GM15510 (cell line): ENCODE data around the gene PFKFB4.

Source experiments
- POLR2A ChIP-seq: IDR thresholded peaks from 3 replicates; pipeline ENCODE4 v1.6.1; 2011; ENCODE audit warnings: borderline replicate concordance; ENCODE audit not compliant: insufficient read length; ENCODE audit errors: extremely low read depth

The PFKFB4 gene

DNA sequence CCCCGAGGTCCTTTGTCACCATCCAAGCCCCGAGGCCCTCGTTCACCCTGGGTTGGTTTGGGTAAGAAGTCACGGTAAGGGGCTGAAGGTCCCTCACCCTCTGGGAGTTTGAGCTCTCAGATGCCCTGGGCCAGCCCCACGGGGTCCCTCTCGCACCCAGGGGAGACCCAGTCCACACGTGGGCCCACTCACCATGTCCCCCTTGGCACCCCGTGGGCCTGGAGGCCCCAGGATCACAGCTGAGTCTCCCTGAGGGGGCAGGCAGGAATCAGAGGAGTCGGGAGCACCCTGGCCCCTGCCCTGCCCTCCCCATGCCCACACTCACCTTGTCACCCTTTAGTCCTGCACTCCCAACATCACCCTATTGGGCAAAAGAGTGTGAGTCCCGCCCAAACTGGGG lies 12.8 kb upstream of the PFKFB4 start:
- TF ChIP-seq POLR2A, result no peak

DNA sequence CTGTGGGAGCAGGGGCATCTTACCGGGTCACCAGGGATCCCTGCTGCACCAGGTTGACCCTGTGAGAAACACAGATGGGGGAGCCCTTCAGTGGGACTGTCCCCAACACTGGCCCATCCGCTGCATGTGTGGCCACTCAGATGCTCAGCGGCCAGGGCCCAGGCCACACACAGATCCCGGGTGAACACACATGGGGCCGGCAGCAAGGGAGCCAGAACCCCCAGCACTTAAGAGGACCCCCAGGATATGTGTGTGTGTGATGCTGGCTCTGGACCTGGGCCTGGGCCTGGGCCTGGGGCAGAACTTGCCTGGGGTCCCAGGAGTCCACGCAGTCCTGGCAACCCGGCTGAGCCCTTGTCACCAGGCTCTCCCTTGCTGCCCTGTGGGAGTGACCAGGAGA lies 11.9 kb upstream of the PFKFB4 start:
- no peak for TF ChIP-seq POLR2A

DNA sequence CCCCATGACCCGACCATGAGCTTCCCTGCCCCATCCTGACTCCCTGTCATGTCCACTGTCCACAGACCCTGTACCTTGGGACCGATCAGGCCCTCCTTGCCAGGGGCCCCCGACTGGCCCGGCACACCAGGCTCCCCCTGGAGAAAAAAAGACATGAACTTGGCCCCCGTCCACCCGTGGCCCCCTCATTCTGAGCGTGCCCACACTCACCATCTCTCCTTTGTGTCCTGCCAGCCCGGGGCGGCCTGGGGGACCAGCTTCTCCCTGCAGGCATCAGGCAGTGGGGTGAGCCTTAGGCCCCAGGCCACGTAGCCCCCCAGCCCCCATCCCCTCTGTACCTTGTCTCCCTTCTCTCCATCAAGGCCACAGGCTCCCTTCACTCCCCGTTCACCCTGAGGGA lies 10.9 kb upstream of the PFKFB4 start:
- TF ChIP-seq POLR2A, result no peak

DNA sequence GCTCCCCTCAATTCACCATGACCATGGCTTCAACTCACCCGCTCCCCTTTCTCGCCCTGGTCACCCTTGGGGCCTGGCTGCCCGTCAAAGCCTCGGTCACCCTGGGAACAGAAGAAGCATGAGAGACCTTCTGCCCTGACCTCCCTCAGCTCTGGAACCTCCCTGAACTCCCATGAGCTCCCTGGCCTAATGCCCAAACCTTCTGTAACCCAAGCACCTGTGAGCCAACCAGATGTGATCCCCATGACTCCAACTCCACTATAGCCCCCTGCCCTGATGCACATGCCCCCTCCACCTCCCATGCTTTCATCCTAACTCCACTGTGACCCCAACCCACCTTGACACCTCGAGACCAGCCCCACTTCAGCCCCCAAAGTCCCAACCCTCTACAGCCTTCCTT lies 10.5 kb upstream of the PFKFB4 start:
- TF ChIP-seq POLR2A, result no peak

DNA sequence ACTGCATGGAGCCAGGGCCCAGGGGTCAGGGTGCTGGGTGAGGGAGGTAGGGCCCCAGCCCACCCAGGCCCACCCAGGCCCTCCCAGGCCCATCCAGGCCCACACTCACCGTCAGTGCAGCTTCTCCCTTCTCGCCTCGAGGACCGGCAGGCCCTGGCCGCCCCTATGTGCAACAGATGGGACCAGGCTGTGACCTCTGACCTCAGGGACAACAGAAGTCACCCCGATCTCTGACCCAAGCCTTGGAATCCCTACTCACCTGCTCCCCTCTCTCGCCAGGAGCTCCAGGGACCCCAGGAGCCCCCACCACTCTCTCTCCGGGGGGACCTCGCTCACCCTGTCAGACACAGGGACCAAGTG lies 9.8 kb upstream of the PFKFB4 start:
- no peak for TF ChIP-seq POLR2A

DNA sequence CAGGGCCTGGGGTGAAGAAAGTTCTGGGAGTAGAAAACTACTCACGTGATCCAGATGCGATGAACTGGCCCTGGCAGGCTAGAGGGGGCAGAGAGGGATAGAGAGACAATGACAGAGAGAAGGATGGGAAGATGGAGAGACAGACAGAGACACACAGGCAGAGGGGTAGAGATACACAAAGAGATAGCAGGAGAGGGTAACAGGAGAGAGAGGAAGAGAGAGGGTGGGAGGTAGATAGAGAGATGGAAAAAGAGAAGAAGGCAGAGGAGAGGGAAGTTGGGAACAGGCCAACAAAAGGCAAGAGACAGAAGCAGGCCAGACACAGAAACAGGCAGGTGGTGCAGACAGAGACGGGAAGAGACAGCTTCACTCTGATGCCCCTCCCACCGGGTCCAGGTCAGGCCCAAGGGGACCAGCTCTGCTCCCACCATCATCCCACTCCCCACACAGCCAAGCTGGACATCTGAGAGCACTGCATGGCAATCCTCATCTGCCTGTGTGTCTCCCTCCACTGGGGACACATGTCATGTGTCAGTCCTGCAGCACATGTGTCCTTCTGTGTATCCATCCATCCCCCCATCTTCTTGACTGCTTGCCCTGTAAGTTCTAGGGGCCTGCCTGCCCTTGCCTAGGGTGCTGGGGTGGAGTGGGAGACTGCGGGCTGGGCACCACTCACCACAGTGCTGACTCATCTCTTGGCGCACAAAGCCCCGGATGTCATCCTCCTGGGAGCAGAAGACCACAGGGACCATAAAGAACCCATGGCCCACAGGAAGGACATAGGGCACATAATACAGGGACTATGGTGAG lies 9.2 kb upstream of the PFKFB4 start:
- TF ChIP-seq POLR2A, result no peak

DNA sequence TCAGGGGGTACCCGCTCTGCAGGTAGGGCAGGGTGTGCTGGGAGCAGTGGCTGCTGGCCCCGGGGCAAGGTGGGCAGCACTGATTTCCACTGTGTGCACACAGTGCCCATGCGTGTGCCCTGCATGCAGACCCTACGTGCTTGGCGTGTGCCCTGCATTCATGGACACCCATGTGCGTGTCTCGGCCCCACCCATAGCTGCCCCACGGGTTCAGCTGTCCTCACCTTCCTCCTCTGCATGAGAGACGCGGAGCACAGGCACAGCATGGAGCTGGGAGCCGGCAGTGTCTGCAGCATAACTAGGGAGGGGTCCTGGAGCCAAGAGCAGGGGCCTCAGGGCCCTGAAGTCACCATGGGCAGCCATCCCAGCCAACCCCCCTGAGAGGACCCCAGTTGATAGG lies 8.6 kb upstream of the PFKFB4 start:
- TF ChIP-seq POLR2A, result no peak

DNA sequence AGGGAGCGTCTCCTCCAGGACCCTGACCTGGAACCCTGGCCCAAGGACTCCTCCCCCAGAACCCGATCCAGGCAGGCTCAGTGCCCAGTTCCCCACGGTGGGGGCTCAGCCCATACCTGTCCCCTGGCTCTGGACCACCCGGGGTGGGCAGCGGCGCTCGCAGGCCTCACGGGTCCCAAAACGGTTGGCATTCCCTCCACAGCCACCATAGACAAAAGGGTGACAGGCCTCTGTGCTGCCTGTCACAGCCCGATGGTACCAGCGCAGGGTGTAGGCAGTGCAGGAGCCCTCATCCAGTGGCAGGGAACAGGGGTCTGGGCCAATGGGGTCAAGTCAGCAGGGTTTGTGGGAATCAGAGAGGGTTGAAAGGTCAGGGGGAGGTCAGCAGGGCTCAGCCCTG lies 8.1 kb upstream of the PFKFB4 start:
- no peak for TF ChIP-seq POLR2A

DNA sequence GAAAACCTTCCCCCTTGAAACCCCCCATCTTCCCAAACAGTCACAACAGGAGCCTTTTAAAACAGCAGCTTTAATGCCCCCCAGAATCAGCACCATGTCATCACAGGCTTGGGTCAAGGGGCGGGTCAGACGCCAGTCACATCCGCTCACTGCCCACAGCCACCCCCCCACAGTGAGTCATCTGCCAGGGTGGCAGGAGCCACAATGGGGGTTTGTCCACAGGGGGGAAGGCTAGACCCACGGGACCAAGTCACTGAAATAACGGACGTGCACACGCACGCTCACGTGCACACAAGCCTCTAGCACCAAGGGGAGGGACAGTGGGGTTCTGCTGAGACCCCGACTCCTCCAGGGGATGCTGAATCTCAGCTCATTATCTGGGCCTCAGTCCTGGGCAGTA lies 7.4 kb upstream of the PFKFB4 start:
- TF ChIP-seq POLR2A, result no peak

DNA sequence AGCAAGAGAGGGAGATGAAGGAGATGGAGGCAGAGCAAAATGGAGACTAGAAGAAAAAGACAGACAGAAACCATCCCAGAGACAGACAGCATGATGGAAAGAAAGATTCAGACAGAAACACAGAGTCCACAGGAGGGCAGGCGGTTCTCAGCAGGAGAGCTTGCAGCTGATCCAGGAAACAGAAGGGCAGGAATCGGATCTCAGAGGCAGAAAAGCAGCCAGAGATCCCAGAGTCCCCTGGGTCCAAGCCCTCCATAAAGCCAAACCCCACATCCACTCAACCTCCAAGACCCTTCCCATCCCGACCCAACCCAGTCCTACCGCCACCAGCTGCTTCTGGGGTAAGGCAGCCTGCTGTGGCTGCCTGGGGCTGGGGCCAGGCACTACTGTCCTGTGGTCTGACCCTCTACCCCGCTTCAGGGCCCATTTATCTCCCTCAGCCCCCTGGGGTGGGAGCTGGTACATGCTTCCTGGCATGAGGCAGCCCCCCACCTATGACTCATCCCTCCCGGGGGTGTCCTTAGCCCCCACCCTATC lies 6.8 kb upstream of the PFKFB4 start, which contains the start of gene UCN2:
UCN2 (minus strand) TSS at position 400 of the 537 bp plus-strand sequence. CDS start 657 bp downstream, outside the sequence.
- TF ChIP-seq POLR2A, result no peak

DNA sequence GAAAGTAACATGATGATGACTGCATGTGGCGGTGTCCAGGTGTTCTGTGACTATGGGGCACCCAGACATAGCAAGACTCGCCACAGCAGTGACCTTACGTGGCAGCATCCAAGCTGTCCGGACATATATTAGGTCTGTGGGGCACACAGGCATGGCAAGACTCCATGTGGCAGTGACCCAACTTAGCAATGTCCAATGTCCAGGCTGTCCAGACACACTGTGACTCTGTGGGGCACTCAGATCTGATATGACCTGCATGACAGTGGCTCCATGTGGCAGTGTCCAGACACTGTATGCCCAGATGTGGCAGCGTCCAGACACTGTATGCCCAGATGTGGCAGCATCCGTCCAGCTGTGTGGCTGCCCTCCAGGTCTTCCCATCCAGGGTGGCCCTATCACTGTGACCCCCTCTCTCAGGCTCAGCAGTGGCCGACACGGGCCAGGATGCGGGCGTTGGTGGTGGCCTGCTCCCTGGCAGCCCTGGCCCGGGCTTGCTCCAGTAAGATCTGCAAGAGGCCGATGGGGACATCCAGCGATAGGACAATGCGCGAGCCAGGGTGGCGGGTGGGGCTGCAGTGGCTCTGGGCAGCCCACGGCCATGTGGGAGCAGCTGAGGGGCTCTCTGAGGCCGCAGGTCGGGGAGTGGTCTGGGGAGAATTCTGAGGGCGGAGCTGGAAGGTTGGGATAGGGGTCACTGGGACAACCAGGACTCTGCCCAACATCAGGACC lies 5.9 kb upstream of the PFKFB4 start:
- no peak for TF ChIP-seq POLR2A

DNA sequence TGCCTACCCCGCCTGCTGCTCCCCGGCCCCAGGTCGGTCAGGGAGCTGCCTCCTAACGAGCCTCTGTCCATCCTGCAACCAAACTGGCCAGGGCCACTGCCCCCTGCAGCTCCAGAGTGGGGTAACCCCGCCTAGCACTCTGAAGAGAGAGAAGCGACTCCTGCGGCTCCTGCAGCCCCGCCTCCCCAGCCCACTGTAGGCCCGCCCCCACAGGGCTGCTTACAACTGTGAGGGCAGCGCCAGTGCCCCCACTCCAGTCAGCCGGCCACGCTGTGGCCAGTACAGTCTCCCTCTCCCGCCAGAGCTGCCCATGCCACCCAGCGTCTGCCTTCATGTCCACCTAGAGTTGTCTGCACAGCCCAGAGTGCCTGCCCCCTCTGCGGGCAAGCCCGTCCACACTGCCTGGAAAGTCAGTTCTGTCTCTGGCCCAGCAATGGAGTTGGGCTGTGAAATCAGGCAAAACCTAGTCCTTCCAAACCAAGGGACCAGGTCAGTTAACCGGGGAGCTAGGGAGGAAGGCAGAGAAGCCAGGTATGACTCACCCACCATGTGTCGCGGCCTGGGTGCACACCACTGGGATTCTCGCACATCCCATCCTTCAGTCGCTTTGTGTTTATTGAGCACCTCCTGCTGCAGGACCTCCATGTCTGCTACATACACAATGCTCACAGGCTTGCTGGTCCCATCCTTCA lies 4.6 kb upstream of the PFKFB4 start:
- TF ChIP-seq POLR2A, result no peak

DNA sequence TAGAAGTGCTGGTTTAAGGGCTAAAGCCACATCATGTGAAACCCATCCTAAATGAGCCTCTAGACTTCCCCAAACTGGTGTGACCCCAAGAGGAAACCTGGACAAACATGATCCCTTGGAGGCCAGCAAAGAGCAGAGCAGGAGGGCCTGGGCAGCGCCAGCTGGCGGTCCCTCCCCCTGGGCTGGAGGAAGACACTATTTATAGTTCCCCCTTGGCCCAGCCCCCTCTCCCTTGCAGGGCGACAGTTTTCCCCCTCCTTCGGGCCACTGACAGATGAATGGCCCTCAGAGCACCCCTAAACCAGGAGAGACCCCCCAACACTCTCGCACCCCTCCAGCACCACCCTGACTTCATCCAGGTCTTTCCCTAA lies 4.0 kb upstream of the PFKFB4 start:
- TF ChIP-seq POLR2A, result no peak

DNA sequence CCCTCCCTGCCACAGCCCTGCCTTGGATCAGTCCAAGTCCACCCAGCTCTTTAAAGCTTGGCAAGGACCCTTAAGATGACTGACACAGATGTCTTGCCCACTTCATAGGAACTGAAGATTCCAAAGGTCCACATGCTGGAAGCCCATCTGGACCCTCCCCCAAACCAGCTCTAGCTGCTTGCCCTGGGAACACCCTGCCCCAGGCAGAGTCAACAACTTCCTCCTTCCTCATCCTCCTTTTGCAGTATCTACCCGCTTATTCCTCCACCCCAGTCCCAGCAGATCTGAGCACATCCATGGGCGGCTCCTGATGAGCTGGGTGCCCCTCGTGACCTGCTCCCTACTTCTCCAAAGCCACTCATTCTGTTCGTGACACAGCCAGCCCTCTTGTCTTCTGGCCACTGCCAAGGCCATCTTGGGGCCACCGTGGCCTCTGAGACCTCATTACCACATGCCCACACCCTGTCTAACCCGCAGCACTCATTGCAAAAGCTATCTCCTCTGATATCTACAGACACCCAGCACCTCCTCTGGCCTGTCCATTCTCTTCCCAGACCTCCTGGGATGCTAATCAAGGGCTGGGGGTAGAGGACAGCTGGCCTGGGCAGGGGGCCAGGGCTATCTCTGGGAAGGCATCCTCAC lies 2.0 kb upstream of the PFKFB4 start:
- no peak for TF ChIP-seq POLR2A
